ENCODE data around the gene MRPL23.

Gene MRPL23

DNA sequence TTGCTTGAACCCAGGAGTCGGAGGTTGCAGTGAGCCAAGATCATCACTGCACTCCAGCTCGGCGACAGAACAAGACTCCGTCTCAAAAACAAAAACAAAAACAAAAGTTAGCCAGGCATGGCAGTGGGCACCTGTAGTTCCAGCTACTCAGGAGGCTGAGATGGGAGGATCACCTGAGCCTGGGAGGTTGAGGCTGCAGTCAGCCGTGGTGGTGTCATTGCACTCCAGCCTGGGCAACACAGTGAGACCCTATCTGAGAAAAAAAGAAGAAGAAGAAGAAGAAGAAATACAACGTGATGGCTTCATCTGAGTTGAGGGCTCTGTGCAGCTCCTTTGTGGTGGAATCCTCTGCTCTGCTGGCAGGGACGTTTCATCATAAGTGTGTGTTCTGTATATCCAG, 37.6 kb upstream of the MRPL23 start:
- H3K27ac ChIP-seq (ENCODE audit: low read depth, low read length), result no peak overlapping the region

DNA sequence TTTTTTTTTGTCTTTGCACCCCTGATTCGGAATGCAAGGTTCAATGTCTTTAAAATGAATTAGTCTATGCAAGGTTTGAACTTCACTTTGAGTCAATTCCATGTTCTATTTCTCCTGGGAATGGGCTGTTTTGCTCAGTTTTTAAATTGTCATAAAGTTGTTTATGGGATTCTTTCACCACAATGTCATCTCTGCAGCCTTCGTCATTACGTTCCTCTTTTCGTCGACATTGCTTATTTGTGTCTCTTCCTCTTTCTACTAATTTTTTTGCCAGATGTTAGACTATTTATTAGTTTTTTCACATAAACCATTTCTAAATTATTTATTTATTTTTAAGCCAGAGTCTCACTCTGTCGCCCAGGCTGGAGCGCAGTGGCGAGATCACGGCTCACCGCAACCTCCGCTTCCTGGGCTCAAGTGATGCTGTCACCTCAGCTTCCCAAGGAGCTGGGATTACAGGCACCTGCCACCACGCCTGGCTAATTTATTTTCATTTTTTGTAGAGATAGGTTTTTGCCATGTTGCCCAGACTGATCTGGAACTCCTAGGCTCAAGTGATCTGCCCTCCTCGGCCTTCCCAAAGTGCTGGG, 34.7 kb upstream of the MRPL23 start:
- no peaks in the 10 kb centered on the region for H3K36me3 ChIP-seq (ENCODE audit: control insufficient read depth, low read length)
- no peak overlapping the region for H3K4me3 ChIP-seq (ENCODE audit: low read length)
- no peaks in the 10 kb centered on the region for H3K9me3 ChIP-seq (ENCODE audit: control insufficient read depth, insufficient read depth, low read length)
- no peak overlapping the region for H3K4me2 ChIP-seq (ENCODE audit: low read length)
- H4K20me1 ChIP-seq (ENCODE audit: control insufficient read depth, insufficient read depth, low read depth, low read length), result no peaks in the 10 kb centered on the region
- TF ChIP-seq EZH2phosphoT487 (IDR thresholded peaks at IDR 0.05; ENCODE audit: borderline replicate concordance, low read length), result no peak
- TF ChIP-seq, protein P1, sequence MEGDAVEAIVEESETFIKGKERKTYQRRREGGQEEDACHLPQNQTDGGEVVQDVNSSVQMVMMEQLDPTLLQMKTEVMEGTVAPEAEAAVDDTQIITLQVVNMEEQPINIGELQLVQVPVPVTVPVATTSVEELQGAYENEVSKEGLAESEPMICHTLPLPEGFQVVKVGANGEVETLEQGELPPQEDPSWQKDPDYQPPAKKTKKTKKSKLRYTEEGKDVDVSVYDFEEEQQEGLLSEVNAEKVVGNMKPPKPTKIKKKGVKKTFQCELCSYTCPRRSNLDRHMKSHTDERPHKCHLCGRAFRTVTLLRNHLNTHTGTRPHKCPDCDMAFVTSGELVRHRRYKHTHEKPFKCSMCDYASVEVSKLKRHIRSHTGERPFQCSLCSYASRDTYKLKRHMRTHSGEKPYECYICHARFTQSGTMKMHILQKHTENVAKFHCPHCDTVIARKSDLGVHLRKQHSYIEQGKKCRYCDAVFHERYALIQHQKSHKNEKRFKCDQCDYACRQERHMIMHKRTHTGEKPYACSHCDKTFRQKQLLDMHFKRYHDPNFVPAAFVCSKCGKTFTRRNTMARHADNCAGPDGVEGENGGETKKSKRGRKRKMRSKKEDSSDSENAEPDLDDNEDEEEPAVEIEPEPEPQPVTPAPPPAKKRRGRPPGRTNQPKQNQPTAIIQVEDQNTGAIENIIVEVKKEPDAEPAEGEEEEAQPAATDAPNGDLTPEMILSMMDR (IDR thresholded peaks at IDR 0.05; ENCODE audit: low read depth, low read length, poor library complexity, severe bottlenecking), result no peak
- H3K27ac ChIP-seq (ENCODE audit: low read depth, low read length), result no peak overlapping the region
- H3K9me2 ChIP-seq (replicated peaks; ENCODE audit: control insufficient read depth, low read length), result no peaks in the 10 kb centered on the region
- no peaks in the 10 kb centered on the region for H3K79me2 ChIP-seq (ENCODE audit: control insufficient read depth, low read length)
- no peaks in the 10 kb centered on the region for H3K4me1 ChIP-seq (ENCODE audit: control insufficient read depth, low read length)
- no peaks in the 10 kb centered on the region for H3F3A ChIP-seq (ENCODE audit: control insufficient read depth, insufficient read depth)
- H3K27me3 ChIP-seq (ENCODE audit: control insufficient read depth, low read length), result no peaks in the 10 kb centered on the region

More for the DNA sequence above, 37.6 kb upstream of the MRPL23 start:
- Histone ChIP-seq H3K36me3 (ENCODE audit: control insufficient read depth, low read length) (no peaks in the 10 kb centered on the region), H3K4me2 (ENCODE audit: low read length) (no peak overlapping the region), H3K4me3 (ENCODE audit: low read length) (no peak overlapping the region), H3F3A (ENCODE audit: control insufficient read depth, insufficient read depth) (no peaks in the 10 kb centered on the region), H3K9me2 (replicated peaks; ENCODE audit: control insufficient read depth, low read length) (no peaks in the 10 kb centered on the region), H3K4me1 (ENCODE audit: control insufficient read depth, low read length) (no peaks in the 10 kb centered on the region), H3K79me2 (ENCODE audit: control insufficient read depth, low read length) (no peaks in the 10 kb centered on the region), H3K27me3 (ENCODE audit: control insufficient read depth, low read length) (no peaks in the 10 kb centered on the region), H3K9me3 (ENCODE audit: control insufficient read depth, insufficient read depth, low read length) (no peaks in the 10 kb centered on the region), H4K20me1 (ENCODE audit: control insufficient read depth, insufficient read depth, low read depth, low read length) (no peaks in the 10 kb centered on the region)
- TF ChIP-seq, protein P1 (IDR thresholded peaks at IDR 0.05; ENCODE audit: low read depth, low read length, poor library complexity, severe bottlenecking), result no peak
- TF ChIP-seq EZH2phosphoT487 (IDR thresholded peaks at IDR 0.05; ENCODE audit: borderline replicate concordance, low read length), result no peak

DNA sequence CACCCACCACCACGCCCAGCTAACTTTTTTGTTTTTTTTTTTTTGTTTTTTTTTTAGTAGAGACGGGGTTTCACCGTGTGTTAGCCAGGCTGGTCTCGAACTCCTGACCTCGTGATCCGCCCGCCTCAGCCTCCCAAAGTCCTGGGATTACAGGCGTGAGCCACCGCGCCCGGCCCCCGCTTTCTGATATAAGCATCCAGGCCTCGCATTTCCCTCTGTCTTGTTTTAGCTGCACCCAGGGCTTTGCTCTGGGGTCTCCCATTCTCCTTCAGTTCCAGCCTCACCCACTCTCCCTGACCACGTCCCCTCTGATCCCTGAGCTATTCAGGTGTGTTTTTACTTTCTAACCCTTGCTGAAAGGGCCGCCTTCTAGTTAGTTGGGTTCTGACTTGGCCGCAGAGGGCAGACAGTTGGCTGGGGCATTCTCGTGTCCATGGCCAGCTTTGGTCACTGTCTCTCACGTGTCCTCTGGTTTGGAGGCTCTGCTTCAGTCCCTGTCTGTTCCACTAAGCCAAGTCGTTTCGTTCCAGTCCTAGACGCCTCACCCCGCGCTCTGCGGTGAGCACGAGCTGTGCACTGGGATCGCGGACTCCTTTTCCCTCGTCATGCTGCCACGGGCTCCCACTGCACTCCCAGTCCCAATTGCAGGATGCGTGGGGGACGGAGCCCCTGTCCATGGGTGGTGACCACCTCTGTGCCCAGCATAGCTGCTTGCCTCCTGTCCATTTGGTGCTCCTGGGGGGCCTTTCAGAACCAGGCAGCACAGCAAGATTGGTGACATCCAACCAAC, 33.7 kb upstream of the MRPL23 start:
- H3K4me1 ChIP-seq (ENCODE audit: control insufficient read depth, low read length), result no peaks in the 10 kb centered on the region
- H3K27me3 ChIP-seq (ENCODE audit: control insufficient read depth, low read length), result no peaks in the 10 kb centered on the region
- no peaks in the 10 kb centered on the region for H3K9me2 ChIP-seq (replicated peaks; ENCODE audit: control insufficient read depth, low read length)
- no peaks in the 10 kb centered on the region for H3K36me3 ChIP-seq (ENCODE audit: control insufficient read depth, low read length)
- no peaks in the 10 kb centered on the region for H3F3A ChIP-seq (ENCODE audit: control insufficient read depth, insufficient read depth)
- no peak overlapping the region for H3K4me3 ChIP-seq (ENCODE audit: low read length)
- no peak overlapping the region for H3K27ac ChIP-seq (ENCODE audit: low read depth, low read length)
- no peaks in the 10 kb centered on the region for H4K20me1 ChIP-seq (ENCODE audit: control insufficient read depth, insufficient read depth, low read depth, low read length)
- TF ChIP-seq, protein P1 (IDR thresholded peaks at IDR 0.05; ENCODE audit: low read depth, low read length, poor library complexity, severe bottlenecking), result no peak
- no peak for TF ChIP-seq EZH2phosphoT487 (IDR thresholded peaks at IDR 0.05; ENCODE audit: borderline replicate concordance, low read length)
- no peaks in the 10 kb centered on the region for H3K79me2 ChIP-seq (ENCODE audit: control insufficient read depth, low read length)
- no peak overlapping the region for H3K4me2 ChIP-seq (ENCODE audit: low read length)
- no peaks in the 10 kb centered on the region for H3K9me3 ChIP-seq (ENCODE audit: control insufficient read depth, insufficient read depth, low read length)

All from DOHH2 (cell line).